Thoracic aorta (tissue), 2 donors: ENCODE results near the gene PEX11B. TPM values are rescaled to one million over a fixed set of nuclear protein-coding genes. Genes with fewer than 3 reads are reported as not detected.

Experiments used
- ATAC-seq: fragments of 150-250 bp; one replicate; pipeline ENCODE4 v1.8.0; 2017; ENCODE audit warnings: low read depth; ENCODE audit not compliant: insufficient number of reproducible peaks, low FRiP score
- DNase-seq: peaks from one replicate; pipeline ENCODE4 v3.0.0-alpha.2; 2020; ENCODE audit warnings: low spot score
- H3K27ac ChIP-seq, 2 donors: fragments of 200-600 bp; sonication (generic); 1 replicate in 1 of 2; 2 replicates in 1 of 2; pipeline ENCODE4 v1.5.1; 2016; ENCODE audit warnings: mild to moderate bottlenecking in 2 of 2, moderate library complexity in 2 of 2
- H3K27me3 ChIP-seq: fragments of 200-600 bp; sonication (generic); replicated peaks from 2 replicates; pipeline ENCODE4 v1.6.0; 2016; ENCODE audit warnings: mild to moderate bottlenecking; ENCODE audit not compliant: insufficient read depth
- H3K36me3 ChIP-seq: fragments of 200-600 bp; sonication (generic); one replicate; pipeline ENCODE4 v1.5.1; 2016
- H3K4me1 ChIP-seq, 2 donors: fragments of 200-600 bp; sonication (generic); 1 replicate in 1 of 2; 2 replicates in 1 of 2; pipeline versions ENCODE4 v1.5.1 to v1.6.0; 2016; ENCODE audit warnings: low read depth in 2 of 2, mild to moderate bottlenecking in 1 of 2; ENCODE audit not compliant: control insufficient read depth in 1 of 2
- H3K4me3 ChIP-seq: fragments of 200-600 bp; sonication (generic); 2 replicates; pipeline ENCODE4 v1.5.1; 2016; ENCODE audit warnings: mild to moderate bottlenecking
- H3K9me3 ChIP-seq: fragments of 200-600 bp; sonication (generic); 2 replicates; pipeline ENCODE4 v1.5.1; 2016
- total RNA-seq, 2 donors: library from RNA; depleted of rRNA; stranded (reverse); fragments of >200 nt; gene quantifications; one replicate each; pipeline versions ENCODE4 v1.1.0 to v1.2.3, GENCODE V29; 2016
- TF ChIP-seq, protein P1 (sequence below): fragments of 200-600 bp; sonication (generic); IDR thresholded peaks from one replicate; pipeline ENCODE4 v1.5.1; 2019; ENCODE audit warnings: antibody characterized with exemption

Gene PEX11B
- total RNA-seq, 2 donors from 2014 or later = 21.7 to 25.3 TPM

DNA sequence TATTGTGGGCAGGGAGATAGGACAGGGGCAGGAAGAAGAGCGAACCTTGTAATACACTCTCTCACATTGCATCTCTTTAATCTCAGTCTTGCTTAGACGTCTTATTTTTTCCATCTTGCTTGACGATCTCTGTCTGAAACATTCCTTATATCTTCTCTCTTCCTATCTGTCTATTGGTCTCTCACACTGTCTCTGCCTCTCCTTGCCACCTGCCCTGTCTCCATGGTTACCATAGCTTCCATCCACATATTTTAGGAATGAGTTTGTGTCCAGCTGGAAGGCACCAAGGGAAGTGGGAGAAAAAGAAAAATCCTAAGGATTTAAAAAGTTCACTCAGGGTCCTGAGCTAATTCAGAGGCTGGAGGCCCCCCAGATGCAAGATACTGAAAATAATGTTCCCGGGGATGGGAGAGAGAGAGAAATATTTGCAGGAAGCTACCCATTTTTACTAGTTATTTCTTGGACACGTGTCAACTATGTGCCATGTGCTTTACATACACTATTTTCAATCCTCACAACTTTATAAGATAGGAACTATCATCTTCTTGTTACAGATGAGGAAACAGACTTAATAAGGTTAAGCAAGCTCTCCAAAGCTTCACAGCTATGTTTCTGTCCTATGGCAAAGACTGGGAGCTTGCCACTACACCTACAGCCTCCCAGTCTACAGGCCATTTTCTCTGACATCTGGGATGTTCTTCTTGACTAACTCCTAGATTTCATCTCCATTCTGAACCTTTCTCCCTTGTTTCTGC is 44.9 kb upstream of the PEX11B start:
- DNase-seq (no peak), ATAC-seq (no peak)
- Histone ChIP-seq H3K36me3 (no peaks in the 10 kb centered on the region), H3K4me3 (peak overlapping the region; percentile 92), H3K27ac (peak overlapping the region; percentile 88 to 93), H3K9me3 (no peaks in the 10 kb centered on the region), H3K4me1 (peaks cover 21 to 41% of the 10 kb centered on the region in 2 donors), H3K27me3 (no peaks in the 10 kb centered on the region)
- TF ChIP-seq, protein P1, sequence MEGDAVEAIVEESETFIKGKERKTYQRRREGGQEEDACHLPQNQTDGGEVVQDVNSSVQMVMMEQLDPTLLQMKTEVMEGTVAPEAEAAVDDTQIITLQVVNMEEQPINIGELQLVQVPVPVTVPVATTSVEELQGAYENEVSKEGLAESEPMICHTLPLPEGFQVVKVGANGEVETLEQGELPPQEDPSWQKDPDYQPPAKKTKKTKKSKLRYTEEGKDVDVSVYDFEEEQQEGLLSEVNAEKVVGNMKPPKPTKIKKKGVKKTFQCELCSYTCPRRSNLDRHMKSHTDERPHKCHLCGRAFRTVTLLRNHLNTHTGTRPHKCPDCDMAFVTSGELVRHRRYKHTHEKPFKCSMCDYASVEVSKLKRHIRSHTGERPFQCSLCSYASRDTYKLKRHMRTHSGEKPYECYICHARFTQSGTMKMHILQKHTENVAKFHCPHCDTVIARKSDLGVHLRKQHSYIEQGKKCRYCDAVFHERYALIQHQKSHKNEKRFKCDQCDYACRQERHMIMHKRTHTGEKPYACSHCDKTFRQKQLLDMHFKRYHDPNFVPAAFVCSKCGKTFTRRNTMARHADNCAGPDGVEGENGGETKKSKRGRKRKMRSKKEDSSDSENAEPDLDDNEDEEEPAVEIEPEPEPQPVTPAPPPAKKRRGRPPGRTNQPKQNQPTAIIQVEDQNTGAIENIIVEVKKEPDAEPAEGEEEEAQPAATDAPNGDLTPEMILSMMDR = no peak

DNA sequence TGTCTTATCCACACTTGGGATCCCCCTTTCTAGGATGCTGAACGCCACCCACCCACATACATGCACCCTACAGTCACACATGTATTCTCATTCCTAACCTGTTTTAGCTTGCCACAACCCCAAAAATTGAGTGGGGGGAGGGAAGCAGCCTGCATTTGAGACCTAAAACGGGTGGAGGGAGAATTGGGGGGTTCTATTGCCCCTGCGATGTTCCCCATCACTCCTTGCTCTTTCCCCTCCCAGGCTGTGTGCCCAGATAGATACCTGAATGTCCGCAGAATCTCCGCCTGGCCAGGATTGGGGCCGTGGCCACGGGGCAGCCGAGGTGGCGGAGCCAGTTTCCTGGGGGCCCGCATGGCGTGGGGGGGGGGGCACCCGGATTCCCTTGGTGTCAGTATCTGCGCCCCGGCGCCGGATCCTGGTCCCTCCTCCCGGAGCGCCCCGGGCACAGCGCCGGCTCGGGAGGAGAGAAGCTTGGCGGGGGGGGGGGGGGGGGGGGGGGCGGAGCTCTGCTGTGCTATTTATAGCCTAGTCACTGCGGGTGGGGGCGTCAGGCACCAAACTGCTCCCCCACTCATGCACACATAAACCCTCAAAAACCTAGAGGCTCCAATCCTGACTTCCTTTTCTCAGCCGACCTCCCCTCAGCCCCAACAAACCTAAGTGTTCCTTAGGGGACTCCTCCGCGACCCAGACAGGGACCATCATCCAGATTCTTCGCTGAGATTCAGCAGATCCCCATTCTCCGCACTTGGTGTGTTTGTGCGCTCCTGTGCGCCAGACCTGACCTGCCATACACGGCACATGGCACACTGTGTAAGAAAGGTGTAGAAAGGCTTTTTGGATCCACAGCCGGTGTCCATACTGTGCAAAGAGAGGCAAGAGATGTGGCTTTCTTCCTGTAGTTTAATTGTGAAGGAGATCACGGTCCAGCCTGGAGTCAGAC is 43.9 kb upstream of the PEX11B start:
- Histone ChIP-seq H3K36me3 (no peaks in the 10 kb centered on the region), H3K4me3 (peak overlapping the region; percentile 92), H3K27ac (peak overlapping the region; percentile 88 to 93), H3K4me1 (peaks cover 23 to 45% of the 10 kb centered on the region in 2 donors), H3K9me3 (no peaks in the 10 kb centered on the region), H3K27me3 (no peaks in the 10 kb centered on the region)
- ATAC-seq (no peak), DNase-seq (no peak)
- TF ChIP-seq, protein P1 = no peak

DNA sequence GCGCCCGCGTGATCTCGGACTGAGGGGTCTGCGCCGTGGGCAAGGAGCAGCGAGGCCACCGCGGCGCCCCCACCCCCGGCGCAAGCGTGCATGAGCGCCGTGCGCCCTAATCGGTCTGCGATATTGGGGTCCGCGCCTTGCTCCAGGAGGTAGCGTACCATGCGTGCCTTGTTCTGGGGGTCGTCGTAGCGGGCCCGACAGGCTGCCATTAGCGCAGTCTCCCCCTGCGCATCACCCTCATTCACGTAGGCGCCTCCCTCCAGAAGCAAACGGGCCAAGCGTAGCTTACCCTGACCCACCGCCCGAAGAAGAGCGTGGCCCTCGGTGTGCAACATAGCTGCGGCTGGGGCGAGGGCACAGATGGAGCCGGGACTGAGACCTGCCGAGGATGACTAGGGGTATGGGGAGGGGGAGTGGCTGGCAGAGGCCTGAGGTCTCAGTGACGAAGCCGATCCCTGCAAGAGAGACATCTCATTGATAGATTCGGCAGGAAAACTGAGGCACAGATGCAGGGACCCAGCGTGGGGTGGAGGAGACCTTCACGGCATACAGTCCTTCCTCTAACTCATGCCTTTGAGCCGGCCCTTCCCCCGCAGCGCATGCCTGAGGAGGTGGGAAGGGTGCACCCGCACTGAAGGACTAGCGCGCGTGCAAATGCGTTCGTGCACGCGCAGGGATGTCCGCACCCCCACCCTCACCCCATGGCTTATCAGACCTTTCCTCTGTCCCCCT is 43.1 kb upstream of the PEX11B start:
- Histone ChIP-seq H3K36me3 (no peaks in the 10 kb centered on the region), H3K4me1 (peaks cover 23 to 47% of the 10 kb centered on the region in 2 donors), H3K9me3 (no peaks in the 10 kb centered on the region), H3K27me3 (no peaks in the 10 kb centered on the region), H3K4me3 (peak overlapping the region; percentile 92), H3K27ac (peak overlapping the region; percentile 93 to 96)
- TF ChIP-seq, protein P1 = no peak
- ATAC-seq (no peak), DNase-seq (no peak)

DNA sequence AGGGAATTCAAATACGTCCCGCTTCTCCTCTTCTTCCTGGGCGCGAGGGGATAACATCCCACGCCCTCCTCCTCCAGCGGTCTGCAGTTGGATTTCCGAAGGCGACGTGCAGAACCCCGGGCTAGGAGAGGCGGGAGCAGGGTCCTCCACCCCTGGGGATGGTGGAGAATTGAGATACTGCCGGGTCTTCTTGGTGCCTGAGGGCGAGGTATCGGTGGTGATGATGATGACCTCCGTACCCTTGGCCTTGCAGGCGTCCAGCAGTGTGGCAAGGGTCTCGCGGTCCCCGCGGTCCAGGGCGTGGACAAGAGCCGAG is 42.5 kb upstream of the PEX11B start:
- Histone ChIP-seq H3K36me3 (no peaks in the 10 kb centered on the region), H3K4me3 (peak overlapping the region; percentile 92), H3K4me1 (peaks cover 28 to 49% of the 10 kb centered on the region in 2 donors), H3K27ac (peak overlapping the region; percentile 93 to 96), H3K27me3 (no peaks in the 10 kb centered on the region), H3K9me3 (no peaks in the 10 kb centered on the region)
- TF ChIP-seq, protein P1 = no peak
- no peak for ATAC-seq
- no peak for DNase-seq
